HL-60 (cell line): ENCODE data around the gene PARP12.

Experiments
- DNase-seq, 2 experiments: peaks; one replicate each; pipeline ENCODE4 v3.0.0-alpha.2; 2010 to 2020; ENCODE audit warnings: low read depth in 1 of 2, low spot score in 1 of 2
- H3K27ac ChIP-seq: fragments of 250-450 bp; sonication (Bioruptor Pico); replicated peaks from 2 replicates; pipeline ENCODE4 v1.5.1; 2020; ENCODE audit warnings: mild to moderate bottlenecking, moderate library complexity
- H3K27me3 ChIP-seq: fragments of 250-450 bp; sonication (Bioruptor Pico); 2 replicates; pipeline ENCODE4 v1.5.1; 2021; ENCODE audit warnings: mild to moderate bottlenecking, moderate library complexity; ENCODE audit not compliant: insufficient read depth, poor library complexity, severe bottlenecking
- H3K4me3 ChIP-seq: replicated peaks from 2 replicates; pipeline ENCODE4 v1.5.1; 2011; ENCODE audit warnings: mild to moderate bottlenecking, control low read depth, low read length; ENCODE audit not compliant: insufficient read depth
- CTCF ChIP-seq: IDR thresholded peaks from one replicate; pipeline ENCODE4 v1.5.1; 2011; ENCODE audit warnings: low read length, control low read depth, inconsistent platforms; ENCODE audit not compliant: insufficient read depth
- GABPA ChIP-seq: IDR thresholded peaks from 2 replicates; pipeline ENCODE4 v1.6.1; 2012; ENCODE audit warnings: low read depth
- POLR2AphosphoS5 ChIP-seq: IDR thresholded peaks from 2 replicates; pipeline ENCODE4 v1.6.1; 2012; ENCODE audit warnings: low read depth
- REST ChIP-seq: IDR thresholded peaks from 2 replicates; pipeline ENCODE4 v1.6.1; 2012; ENCODE audit warnings: low read depth; ENCODE audit not compliant: insufficient replicate concordance
- SPI1 ChIP-seq: IDR thresholded peaks from 2 replicates; pipeline ENCODE4 v1.6.1; 2012; ENCODE audit warnings: low read depth, mild to moderate bottlenecking, borderline replicate concordance

Gene PARP12

GRCh38 chr7:140010194-140010895, 52.4 kb downstream of the PARP12 start:
- Histone ChIP-seq H3K27me3 (no peaks in the 10 kb centered on the region), H3K4me3 (no peak overlapping the region), H3K27ac (no peak overlapping the region)
- DNase-seq = no peak
- no peak for TF ChIP-seq CTCF
- TF ChIP-seq GABPA = no peak
- TF ChIP-seq REST = no peak
- no peak for TF ChIP-seq SPI1
- no peak for TF ChIP-seq POLR2AphosphoS5

GRCh38 chr7:140009735-140010134, 53.0 kb downstream of the PARP12 start:
- no peak for TF ChIP-seq GABPA
- TF ChIP-seq SPI1 = no peak
- no peak for TF ChIP-seq POLR2AphosphoS5
- no peak for TF ChIP-seq REST
- TF ChIP-seq CTCF = no peak
- Histone ChIP-seq H3K27me3 (no peaks in the 10 kb centered on the region), H3K27ac (no peak overlapping the region), H3K4me3 (no peak overlapping the region)
- DNase-seq = no peak

GRCh38 chr7:140008755-140009610, 53.8 kb downstream of the PARP12 start:
- TF ChIP-seq GABPA = no peak
- TF ChIP-seq POLR2AphosphoS5 = no peak
- no peak for TF ChIP-seq REST
- TF ChIP-seq CTCF = no peak
- no peak for TF ChIP-seq SPI1
- no peak for DNase-seq
- Histone ChIP-seq H3K27ac (no peak overlapping the region), H3K4me3 (no peak overlapping the region), H3K27me3 (no peaks in the 10 kb centered on the region)
